Progenitor cell of endocrine pancreas (in vitro differentiated cells): Measurements from ENCODE around the gene CNOT6L. TPM values are rescaled to one million over a fixed set of nuclear protein-coding genes. Genes with fewer than 3 reads are reported as not detected.

Source experiments
- DNase-seq: peaks from one replicate; pipeline ENCODE4 v3.0.0; 2021; ENCODE audit warnings: low spot score; ENCODE audit not compliant: unreplicated experiment
- H3K27ac Mint-ChIP-seq: 2 replicates; pipeline ENCODE4 v1.8.0; 2021; ENCODE audit warnings: mild to moderate bottlenecking, moderate library complexity, mixed read lengths
- H3K27me3 Mint-ChIP-seq: 2 replicates; pipeline ENCODE4 v1.8.0; 2021; ENCODE audit warnings: mixed read lengths
- H3K36me3 Mint-ChIP-seq: 2 replicates; pipeline ENCODE4 v1.8.0; 2022; ENCODE audit warnings: mixed read lengths; ENCODE audit not compliant: insufficient read depth
- H3K4me1 Mint-ChIP-seq: 2 replicates; pipeline ENCODE4 v1.8.0; 2021; ENCODE audit warnings: low read depth, mixed read lengths
- H3K4me3 Mint-ChIP-seq: 2 replicates; pipeline ENCODE4 v1.8.0; 2021; ENCODE audit warnings: low read depth, mild to moderate bottlenecking, moderate library complexity, mixed read lengths
- H3K9me3 Mint-ChIP-seq: 2 replicates; pipeline ENCODE4 v1.8.0; 2021; ENCODE audit warnings: low read depth, mixed read lengths
- total RNA-seq: library from RNA; stranded (reverse); gene quantifications from 2 replicates; pipeline ENCODE4 v1.2.1, GENCODE V29; 2021
- TF ChIP-seq, protein P1 (sequence below): fragments of 200-600 bp; sonication (generic); IDR thresholded peaks from one replicate; pipeline ENCODE4 v1.5.0; 2021; ENCODE audit warnings: antibody characterized with exemption, mild to moderate bottlenecking; ENCODE audit not compliant: unreplicated experiment

The CNOT6L gene
- total RNA-seq, 1 donor from 2014 or later = 39.7 TPM

DNA sequence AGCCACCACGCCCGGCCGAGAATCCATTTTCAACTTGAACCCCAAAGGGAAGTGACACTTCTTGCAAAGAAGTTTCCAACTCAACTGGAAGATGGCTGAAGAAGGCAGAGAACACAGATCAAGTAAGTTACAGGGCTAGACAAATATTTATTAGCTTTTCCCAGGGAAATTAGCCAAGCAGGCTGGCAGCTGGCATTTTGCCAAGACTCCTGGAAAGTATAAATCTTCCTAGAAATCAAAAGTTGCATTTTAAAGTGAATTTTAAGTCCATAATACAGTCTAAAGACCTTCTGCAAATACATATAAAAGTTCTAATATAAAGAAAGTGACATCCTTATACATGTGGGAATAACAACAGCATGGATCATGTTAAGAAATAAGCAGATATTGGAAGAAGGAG lies 40.1 kb upstream of the CNOT6L start:
- TF ChIP-seq, protein P1, sequence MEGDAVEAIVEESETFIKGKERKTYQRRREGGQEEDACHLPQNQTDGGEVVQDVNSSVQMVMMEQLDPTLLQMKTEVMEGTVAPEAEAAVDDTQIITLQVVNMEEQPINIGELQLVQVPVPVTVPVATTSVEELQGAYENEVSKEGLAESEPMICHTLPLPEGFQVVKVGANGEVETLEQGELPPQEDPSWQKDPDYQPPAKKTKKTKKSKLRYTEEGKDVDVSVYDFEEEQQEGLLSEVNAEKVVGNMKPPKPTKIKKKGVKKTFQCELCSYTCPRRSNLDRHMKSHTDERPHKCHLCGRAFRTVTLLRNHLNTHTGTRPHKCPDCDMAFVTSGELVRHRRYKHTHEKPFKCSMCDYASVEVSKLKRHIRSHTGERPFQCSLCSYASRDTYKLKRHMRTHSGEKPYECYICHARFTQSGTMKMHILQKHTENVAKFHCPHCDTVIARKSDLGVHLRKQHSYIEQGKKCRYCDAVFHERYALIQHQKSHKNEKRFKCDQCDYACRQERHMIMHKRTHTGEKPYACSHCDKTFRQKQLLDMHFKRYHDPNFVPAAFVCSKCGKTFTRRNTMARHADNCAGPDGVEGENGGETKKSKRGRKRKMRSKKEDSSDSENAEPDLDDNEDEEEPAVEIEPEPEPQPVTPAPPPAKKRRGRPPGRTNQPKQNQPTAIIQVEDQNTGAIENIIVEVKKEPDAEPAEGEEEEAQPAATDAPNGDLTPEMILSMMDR = no peak
- Mint-ChIP-seq H3K9me3 (no peaks in the 10 kb centered on the region), H3K36me3 (no peaks in the 10 kb centered on the region), H3K4me3 (no peak overlapping the region), H3K4me1 (peaks cover 12% of the 10 kb centered on the region), H3K27me3 (peaks cover 2% of the 10 kb centered on the region), H3K27ac (no peak overlapping the region)
- DNase-seq = no peak

DNA sequence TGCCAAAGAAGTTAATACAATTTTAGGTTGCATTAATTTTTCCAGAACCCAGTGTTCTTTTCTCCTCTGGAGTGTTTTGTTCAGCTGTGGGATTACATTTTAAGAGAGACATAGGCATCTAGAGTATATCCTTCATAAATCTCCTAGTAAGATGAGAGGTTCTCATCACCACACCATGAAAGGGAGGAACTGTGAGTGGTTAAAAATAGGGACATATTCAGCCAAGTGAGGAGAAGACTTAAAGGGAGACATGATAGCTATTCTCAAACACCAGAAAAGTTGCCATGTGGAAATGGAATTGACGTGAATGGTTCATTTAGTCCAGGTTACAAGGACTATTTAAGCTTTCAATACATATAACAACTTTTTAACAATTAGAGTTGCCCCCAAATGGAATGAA lies 37.0 kb upstream of the CNOT6L start:
- Mint-ChIP-seq H3K36me3 (no peaks in the 10 kb centered on the region), H3K4me3 (no peak overlapping the region), H3K4me1 (peaks cover 2% of the 10 kb centered on the region), H3K9me3 (no peaks in the 10 kb centered on the region), H3K27ac (no peak overlapping the region), H3K27me3 (peaks cover 2% of the 10 kb centered on the region)
- DNase-seq = no peak
- TF ChIP-seq, protein P1 = no peak

DNA sequence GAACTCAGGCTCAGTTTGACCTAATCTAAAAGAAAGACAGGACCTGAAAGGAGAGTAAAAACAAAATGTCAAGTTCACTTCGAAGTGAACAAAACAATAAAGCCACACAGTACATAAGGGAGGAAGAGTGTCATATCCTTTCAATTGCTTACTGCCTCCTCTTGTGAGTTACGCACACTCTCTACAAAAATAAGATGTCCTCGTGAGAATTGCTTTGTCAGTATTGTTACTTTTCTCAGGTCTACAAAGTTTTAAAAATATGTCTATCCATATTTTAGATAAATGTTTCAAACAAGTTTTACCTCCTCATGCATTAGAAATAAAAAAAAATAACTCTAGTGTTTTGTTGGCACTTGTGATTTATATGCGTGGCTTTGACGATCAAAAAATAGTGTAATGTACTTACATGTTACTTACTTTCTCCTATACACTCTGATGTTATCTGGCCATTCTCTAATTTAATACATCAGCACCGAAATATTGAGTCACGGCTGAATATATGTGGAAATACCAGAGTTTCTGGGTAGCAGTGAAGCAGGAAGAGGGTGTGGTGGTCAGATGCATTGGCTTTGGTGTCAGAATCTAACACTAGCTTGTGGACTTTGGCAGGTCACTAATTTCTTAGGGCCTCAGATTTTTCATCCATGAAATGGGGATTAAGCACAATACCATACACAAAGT lies 35.4 kb upstream of the CNOT6L start:
- no peaks in the 10 kb centered on the region for H3K36me3 Mint-ChIP-seq
- peaks cover 2% of the 10 kb centered on the region for H3K27me3 Mint-ChIP-seq
- DNase-seq = no peak
- TF ChIP-seq, protein P1 = no peak
- no peaks in the 10 kb centered on the region for H3K9me3 Mint-ChIP-seq
- H3K4me1 Mint-ChIP-seq = no peaks in the 10 kb centered on the region
- H3K27ac Mint-ChIP-seq = no peak overlapping the region
- no peak overlapping the region for H3K4me3 Mint-ChIP-seq

DNA sequence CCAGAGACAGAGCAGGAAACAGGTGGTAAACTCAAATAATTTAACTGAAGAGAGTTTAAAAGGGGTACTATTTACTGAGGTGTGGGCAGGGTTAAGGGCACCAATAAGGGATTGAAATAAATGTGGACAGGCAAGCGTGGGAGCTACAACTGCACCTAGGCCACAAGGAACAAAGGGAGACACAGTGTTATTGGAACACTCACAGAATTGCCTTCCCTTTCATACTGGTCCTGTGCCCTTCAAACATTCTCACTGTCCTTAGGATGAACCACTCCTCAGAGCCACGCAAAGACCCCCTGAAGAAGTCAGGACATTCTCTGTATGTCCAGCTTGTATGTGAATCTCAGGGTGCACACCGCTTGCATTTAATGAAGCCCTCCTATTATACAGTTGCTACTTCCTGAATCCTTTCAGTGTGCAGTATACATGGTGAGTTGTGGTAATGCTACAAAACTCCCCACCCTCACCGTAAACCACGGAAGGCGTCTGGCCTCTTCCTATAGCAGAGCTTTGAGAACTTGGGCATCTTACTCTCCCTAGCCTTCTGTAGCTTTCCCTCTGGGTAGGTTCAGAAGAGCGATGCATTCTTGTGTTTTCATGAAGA lies 33.8 kb upstream of the CNOT6L start:
- Mint-ChIP-seq H3K36me3 (no peaks in the 10 kb centered on the region), H3K9me3 (no peaks in the 10 kb centered on the region), H3K27me3 (no peaks in the 10 kb centered on the region), H3K4me3 (no peak overlapping the region), H3K4me1 (no peaks in the 10 kb centered on the region), H3K27ac (no peak overlapping the region)
- TF ChIP-seq, protein P1 = no peak
- no peak for DNase-seq

DNA sequence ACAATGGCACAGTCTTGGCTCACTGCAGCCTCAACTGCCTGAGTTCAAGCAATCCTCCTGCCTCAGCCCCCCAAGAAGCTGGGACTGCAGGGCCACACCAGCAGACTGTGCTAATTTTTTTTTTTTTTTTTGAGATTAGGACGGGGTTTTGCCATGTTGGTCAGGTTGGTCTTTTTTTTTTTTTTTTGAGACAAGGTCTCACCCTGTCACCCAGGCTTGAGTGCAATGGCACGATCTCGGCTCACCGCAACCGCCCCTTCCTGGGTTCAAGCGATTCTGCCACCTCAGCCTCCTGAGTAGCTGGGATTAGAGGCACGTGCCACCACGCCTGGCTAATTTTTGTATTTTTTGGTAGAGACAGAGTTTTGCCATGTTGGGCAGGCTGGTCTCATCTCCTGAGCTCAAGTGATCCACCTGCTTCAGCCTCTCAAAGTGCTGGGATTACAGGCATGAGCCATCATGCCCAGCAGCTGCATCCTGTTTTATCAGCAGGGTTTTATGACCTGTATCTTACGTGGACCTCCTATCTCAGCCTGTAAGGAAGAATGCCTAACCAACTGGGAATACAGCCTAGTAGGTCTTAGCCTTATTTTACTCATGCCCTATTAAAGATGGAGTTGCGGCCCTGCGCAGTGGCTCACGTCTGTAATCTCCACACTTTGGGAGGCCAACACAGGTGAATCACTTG lies 30.3 kb upstream of the CNOT6L start:
- no peaks in the 10 kb centered on the region for H3K27me3 Mint-ChIP-seq
- H3K36me3 Mint-ChIP-seq = no peaks in the 10 kb centered on the region
- TF ChIP-seq, protein P1 = no peak
- H3K4me1 Mint-ChIP-seq = no peaks in the 10 kb centered on the region
- H3K9me3 Mint-ChIP-seq = no peaks in the 10 kb centered on the region
- DNase-seq = no peak
- H3K27ac Mint-ChIP-seq = no peak overlapping the region
- H3K4me3 Mint-ChIP-seq = no peak overlapping the region
